HG03095 (cell line): ENCODE data around the gene SSBP2.

ENCODE experiments used
- ATAC-seq: cut with Tn5 transposase; IDR thresholded peaks from one replicate; pipeline ENCODE4 v1.9.1; 2021; ENCODE audit warnings: moderate library complexity; ENCODE audit not compliant: unreplicated experiment

The SSBP2 gene

DNA sequence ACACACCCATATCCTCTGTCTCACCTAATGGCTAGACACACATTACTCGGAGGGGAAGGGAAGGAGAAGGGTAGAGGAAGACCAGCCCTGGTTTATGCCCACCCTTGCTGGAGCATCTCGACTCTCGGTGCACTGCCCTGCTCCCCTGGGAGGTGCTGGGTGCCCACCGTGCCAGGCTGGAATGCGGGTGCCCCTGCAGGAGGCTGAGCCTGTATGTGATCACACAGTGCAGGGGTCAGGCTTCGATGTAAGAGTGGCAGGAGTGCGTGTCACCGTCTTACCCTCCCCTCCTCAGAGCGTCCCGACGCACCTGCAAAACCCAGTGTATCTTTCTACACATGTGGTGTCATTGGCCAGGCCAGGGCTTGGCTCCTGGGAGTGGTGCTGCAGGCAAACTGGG is 349.6 kb downstream of the SSBP2 start:
- ATAC-seq: no peak

DNA sequence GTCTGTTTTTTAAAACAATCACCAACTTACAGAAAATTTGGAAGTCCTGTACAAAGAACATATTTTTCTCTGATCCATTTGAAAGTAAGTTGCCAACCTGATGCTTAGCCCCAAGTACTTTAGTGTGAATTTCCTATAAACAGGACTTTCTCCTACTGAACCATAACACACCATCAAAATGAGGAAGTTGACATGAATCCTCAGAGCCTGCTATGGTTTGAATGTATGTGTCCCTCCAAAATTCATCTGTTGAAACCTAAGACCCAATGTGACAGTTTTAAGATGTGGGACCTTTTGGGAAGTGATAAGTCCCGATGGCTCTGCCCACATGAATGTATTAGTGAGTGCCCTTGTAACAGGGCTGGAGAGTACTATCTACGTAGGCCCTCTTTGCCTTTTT is 350.5 kb downstream of the SSBP2 start:
- ATAC-seq: no peak

DNA sequence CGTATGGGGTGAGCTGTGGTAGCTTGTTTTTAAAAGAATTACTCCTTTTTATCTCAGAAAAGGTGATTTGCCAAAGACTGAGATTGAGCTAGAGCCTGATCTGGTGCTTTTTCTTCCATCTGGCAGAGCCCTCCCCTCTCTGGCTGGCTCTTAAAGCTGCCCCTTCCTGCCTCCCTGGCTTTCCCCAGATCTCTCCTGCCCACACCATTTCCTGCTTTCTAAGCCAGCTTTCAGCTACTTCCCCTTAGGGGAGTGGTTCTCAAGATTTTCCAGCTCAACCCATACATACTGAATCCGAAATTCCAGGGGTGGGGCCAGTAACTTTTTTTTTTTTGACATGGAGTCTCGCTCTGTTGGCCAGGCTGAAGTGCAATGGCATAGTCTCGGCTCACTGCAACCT is 352.2 kb downstream of the SSBP2 start:
- no peak for ATAC-seq

DNA sequence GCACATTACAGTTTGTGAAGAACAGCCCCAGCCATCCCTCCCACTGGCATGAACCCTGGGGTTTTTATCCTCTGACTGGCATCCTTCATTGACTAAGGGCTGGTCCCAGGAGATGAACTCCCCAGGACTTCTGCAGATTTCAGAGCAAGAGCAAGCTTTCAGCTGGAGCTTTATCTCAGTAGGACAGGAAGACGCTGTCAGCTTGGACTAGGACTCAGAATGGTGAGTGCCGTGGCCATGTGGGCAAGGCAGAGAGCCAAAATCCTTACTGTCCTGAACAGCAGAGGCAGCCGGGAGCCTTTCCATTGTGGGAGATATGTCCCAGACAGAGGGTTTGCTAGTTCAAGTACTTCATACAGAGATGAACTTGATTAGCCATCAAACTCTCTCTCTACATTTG is 353.7 kb downstream of the SSBP2 start:
- ATAC-seq: no peak

DNA sequence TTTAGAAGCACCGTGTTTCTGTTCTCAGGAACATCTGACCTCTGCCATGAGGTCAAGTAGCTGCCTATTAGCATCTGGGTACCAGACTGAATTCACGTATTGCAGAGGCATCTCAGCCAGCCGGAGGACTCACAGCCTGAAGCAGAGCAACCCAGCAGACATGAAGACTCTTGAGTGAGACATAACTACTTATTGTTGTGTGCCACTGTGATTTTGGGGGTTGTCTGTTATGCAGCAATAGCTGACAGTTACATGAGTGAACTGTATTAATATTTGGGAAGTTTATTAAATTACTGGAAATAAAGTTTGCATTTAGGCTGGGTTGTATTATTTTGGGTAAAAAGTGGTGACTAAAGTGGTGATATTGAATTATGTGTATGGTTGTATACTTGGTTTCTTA is 355.6 kb downstream of the SSBP2 start:
- ATAC-seq: no peak

DNA sequence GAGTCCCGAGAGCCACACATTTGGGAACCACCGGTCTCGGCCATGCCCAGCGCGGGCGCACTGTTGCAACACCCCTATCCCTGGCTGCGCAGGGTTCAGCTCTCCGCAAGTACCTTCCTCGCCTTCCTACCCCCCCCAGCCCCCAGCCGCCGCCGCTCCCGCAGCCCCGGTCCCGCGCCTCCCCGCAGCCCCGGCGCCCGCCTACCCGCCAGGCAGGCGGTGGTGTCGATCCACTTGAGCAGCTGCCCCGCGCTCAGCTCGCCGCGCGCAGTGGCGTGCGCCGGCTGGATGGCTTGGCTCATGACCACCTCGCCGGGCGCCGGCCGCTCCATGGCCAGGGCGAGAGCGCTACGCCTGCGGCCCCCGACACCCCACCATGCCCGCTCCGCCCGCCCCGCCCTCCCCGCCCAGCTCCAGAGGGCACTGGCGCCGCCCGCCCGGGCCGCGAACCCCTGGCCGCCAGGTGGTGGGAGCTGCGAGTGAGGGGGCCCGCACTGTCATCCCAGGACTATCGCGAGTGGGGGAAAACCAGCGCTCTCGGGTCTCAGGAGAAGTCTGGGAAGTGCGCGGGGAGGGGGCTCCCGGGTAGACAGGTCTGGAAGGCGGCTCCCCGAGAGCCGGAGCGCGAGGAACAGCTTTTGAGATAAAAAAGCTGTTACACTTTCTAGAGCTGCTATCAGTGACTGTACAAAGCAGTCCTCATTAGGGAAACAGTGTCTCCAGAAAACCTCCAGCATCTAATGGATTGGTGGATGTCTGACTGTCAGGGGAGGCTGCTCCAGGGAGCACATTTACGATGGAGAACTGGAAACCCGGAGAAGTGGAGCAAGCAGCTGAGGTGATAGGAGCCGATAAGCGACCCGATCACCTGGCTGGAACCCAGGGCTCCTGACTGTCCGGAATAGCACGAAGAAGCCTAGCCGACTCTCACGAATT is 356.8 kb downstream of the SSBP2 start, which contains the start of gene ACOT12:
Gene ACOT12 (minus strand): TSS at position 352 of the 936 bp plus-strand sequence. CDS start 20 bp downstream, at position 332.
- no peak for ATAC-seq

DNA sequence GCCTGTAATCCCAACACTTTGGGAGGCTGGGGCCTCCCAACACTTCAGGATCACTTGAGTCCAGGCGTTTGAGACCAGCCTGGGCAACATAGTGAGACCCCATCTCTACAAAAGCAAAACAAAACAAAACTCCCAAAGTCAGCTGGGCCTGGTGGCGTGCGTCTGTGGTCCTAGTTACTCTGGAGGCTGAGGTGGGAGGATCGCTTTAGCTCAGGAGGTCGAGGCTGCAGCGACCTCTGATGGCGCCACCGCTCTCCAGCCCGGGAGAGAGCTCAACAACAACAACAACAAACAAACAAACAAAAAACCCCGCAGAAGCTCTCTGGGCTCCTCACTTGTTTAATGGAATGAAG is 357.5 kb downstream of the SSBP2 start:
- no peak for ATAC-seq

DNA sequence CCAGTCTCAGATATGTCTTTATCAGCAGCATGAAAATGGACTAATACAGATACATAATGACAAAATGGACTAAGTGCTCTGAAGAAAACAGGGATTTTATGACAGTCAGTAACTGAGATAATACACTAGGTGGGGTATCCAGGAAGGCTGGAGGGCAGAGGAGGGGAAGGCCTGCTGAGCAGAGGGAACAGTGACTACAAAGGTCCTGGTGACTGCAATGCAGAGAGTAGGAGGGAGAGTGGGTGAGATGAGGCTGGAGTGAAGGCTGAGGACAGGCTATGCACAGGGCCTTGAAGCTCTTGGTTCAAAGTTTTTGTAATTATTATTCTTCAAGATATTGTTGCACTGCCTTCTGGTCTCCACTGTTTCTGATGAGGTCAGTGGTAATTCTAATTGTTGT is 361.9 kb downstream of the SSBP2 start:
- ATAC-seq: no peak

DNA sequence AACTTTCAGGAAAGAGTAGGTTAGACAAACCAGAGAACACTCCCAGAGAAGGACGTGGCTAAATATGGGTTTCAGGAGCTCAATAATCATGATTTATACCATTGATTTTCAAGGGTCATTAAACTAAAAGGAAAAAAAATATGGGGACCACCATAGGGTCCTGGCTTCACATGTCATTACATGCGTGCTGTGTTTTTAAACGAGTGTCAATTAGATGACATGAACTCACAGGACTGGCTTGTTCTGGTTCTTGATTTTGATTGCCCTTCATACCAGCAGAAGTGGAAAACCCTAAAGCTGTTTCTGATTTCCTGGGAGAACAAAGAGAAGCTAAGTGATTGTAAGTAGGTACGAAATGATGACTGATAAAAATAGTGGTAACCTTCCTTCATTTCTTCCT is 362.7 kb downstream of the SSBP2 start:
- ATAC-seq: no peak

DNA sequence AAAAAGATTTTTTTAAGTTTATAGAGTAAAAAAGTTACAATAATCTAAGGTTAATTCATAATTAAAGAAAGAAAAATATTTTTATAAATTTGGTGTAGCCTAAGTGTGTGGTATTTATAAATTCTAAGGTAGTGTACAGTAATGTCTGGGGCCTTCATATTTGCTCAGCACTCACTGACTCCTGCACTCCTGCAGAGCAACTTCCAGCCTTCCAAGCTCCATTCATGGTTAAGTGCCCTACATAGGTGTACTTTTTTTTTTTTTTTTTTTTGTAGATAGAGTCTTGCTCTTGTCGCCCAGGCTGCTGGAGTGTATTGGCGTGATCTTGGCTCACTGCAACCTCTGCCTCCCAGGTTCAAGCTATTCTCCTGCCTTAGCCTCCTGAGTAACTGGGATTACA is 367.0 kb downstream of the SSBP2 start:
- no peak for ATAC-seq

DNA sequence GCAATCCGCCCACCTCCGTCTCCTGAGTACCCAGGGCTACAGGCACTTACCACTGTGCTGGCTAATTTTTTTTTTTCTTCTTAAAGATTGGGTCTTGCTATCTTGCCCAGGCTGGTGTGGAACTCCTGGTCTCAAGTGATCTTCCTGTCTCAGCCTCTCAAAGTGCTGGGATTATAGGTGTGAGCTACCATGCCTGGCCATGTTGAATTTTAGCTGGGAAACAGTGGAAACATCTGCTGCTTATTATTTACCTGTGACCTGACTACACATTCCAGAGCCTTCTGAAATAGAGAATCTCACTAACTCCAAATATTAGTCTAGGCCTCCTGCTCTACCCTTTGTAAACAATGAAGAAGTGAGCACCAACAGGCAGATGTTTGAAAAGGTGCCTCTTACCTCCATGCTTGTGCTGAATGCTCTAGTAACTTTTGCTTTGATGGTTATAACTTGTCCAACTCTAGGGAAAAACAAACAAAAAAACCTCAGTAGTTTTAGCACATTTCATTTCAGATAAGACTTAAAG is 379.5 kb downstream of the SSBP2 start:
- no peak for ATAC-seq

DNA sequence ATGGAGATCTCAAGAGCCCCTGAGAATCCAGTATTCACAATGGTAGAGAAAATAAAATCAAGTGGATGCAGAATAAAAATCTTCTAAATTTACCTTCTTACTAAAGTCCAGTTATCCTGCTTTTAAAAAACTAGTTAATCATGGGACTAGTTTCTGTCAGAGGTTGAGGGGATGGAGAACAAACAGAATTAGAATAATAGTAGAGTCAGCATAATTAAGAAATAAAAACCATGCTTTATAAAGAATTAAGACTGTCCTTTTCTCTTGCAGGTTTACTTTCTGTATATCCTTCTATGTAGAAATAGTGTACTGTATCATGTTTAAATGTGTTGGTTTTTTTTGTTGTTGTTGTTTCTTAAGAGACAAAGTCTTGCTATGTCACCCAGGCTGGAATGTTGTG is 380.0 kb downstream of the SSBP2 start:
- no peak for ATAC-seq

DNA sequence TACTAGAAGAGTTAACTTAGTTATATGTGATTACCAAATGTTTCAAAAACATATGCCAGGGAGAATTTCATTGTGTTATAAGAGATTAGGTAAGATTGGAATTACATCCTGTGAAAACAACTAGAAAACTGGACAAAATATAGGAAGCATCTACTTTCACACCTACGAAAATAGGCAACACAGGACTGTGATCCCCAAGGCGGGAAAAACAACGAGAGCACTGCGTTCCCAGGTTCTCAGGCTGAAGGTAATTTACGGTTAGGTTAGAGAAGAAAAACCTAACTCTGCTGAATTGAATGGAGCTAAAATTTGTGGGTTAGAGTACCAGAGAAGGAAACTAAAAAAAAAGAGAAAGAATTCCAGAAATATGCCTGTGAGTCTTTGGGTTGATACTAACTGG is 385.4 kb downstream of the SSBP2 start:
- no peak for ATAC-seq

DNA sequence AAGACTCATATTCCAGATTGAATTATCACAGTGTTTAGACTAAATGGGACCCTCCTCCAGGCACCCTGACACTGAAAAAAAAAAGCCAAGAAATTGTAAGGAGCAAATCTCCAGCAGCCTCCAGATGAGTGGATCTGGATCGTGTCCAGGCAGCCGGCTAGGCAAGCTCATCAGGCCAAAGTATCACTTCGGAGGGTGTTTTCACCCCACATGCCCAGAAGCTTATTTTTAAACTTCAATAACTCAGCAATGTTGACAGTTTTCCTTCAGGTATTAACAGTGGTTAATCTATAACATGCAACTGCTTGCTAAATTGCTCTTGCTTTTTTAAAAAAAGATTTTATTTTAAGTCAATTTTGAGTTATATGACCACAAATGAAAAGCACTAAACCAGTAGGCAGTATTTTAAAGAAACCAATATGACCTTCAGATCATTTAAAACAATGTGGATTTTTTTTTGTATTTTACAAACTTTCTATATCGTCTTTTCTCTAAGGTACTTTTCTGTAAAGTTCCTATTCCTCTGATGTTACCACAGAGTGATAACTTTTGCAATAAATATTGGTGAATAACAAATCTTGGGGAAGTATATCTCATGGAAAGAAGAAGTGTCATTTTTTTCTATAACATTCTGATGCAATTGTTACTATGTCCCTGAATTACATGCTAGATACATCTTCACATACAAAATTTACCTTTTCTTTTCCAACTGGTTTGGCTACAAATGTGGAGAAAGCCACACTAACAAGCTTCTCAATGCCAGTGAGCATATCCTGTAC is 387.6 kb downstream of the SSBP2 start:
- ATAC-seq: no peak
